HepG2 (cell line): Measurements from ENCODE around the gene ATXN7L2. TPM values are rescaled to one million over a fixed set of nuclear protein-coding genes. Genes with fewer than 3 reads are reported as not detected.

ENCODE experiments used
- ATAC-seq: fragments of 200-7000 bp; cut with Tn5 transposase; 3 replicates; pipeline ENCODE4 v1.9.1; 2020; ENCODE audit warnings: mild to moderate bottlenecking, moderate library complexity
- BruUV-seq: library from RNA; stranded (reverse); fragments of 400-500 nt; replicated peaks from 2 replicates; lab custom pipeline; 2021; lab: Mats Ljungman, UMichigan
- CTCF ChIA-PET: fragments of 300-600 bp; formaldehyde crosslinking; extraction: SDS; loops from one replicate; lab custom pipeline; 2021; ENCODE audit warnings: low total read pairs, inconsistent platforms, low intra/inter-chr PET ratio; lab: Yijun Ruan, JAX
- POLR2A ChIA-PET: fragments of 350-600 bp; sonication (Branson Sonifier 250); formaldehyde crosslinking; loops from one replicate; lab custom pipeline; 2020; ENCODE audit warnings: antibody characterized with exemption, inconsistent platforms; lab: Yijun Ruan, JAX
- DNase-seq: peaks from one replicate; pipeline ENCODE4 v3.0.0-alpha.2; 2015; ENCODE audit warnings: low spot score
- FAIRE-seq: peaks from 3 replicates; lab custom pipeline; 2011; peaks lifted over from hg19 to GRCh38; lab: Jason Lieb, UNC
- H2AFZ ChIP-seq: one replicate; pipeline ENCODE4 v1.6.1; 2011; ENCODE audit warnings: low read length, inconsistent platforms
- H3K27ac ChIP-seq: fragments of 300-600 bp; 3 replicates; pipeline ENCODE4 v1.8.0; 2011; ENCODE audit warnings: mixed run types, mild to moderate bottlenecking, mixed read lengths, low read length, inconsistent platforms; ENCODE audit not compliant: insufficient read depth; ENCODE audit errors: extremely low read length
- H3K27me3 ChIP-seq, 2 experiments: fragments of 200-600 bp in 1 of 2; 2 replicates in 1 of 2; 3 replicates in 1 of 2; pipeline versions ENCODE4 v1.6.0 to v1.8.0; 2011; ENCODE audit warnings: low read length in 2 of 2, mild to moderate bottlenecking in 2 of 2, moderate library complexity in 2 of 2, inconsistent platforms in 1 of 2; ENCODE audit not compliant: insufficient read depth in 2 of 2, control insufficient read depth in 1 of 2
- H3K36me3 ChIP-seq, 2 experiments: fragments of 200-600 bp in 1 of 2; replicated peaks in 1 of 2; 2 replicates in 1 of 2; 3 replicates in 1 of 2; pipeline versions ENCODE4 v1.5.1 to v1.8.0; 2011; ENCODE audit warnings: low read length in 2 of 2, inconsistent platforms in 1 of 2; ENCODE audit not compliant: insufficient read depth in 2 of 2, control insufficient read depth in 1 of 2
- H3K4me1 ChIP-seq: 2 replicates; pipeline ENCODE4 v1.5.1; 2012; ENCODE audit warnings: low read length, inconsistent platforms; ENCODE audit not compliant: insufficient read depth
- H3K4me2 ChIP-seq: 2 replicates; pipeline ENCODE4 v1.6.0; 2011; ENCODE audit warnings: low read depth, low read length, inconsistent platforms
- H3K4me3 ChIP-seq, 3 experiments: fragments of 200-600 bp in 1 of 3; sonication (generic), shearing (Covaris generic) in 1 of 3; replicated peaks in 1 of 3; 2 replicates each; pipeline ENCODE4 v1.5.1; 2011 to 2016; ENCODE audit warnings: low read length in 3 of 3, inconsistent platforms in 2 of 3, low read depth in 2 of 3, mild to moderate bottlenecking in 2 of 3, control low read depth in 1 of 3, mixed read lengths in 1 of 3; ENCODE audit not compliant: insufficient read depth in 1 of 3
- H3K79me2 ChIP-seq: one replicate; pipeline ENCODE4 v1.6.1; 2011; ENCODE audit warnings: low read length, inconsistent platforms; ENCODE audit not compliant: insufficient read depth
- H3K9ac ChIP-seq: 2 replicates; pipeline ENCODE4 v1.6.0; 2011; ENCODE audit warnings: mild to moderate bottlenecking, low read depth, low read length, inconsistent platforms; ENCODE audit not compliant: insufficient read depth
- H3K9me3 ChIP-seq: 2 replicates; pipeline ENCODE4 v1.5.1; 2012; ENCODE audit warnings: mild to moderate bottlenecking, low read length
- H4K20me1 ChIP-seq: 2 replicates; pipeline ENCODE4 v1.6.0; 2011; ENCODE audit warnings: inconsistent platforms, mild to moderate bottlenecking, low read length, moderate library complexity; ENCODE audit not compliant: insufficient read depth
- ATF2 ChIP-seq: sonication (generic); formaldehyde crosslinking; IDR thresholded peaks from 2 replicates; pipeline ENCODE4 v1.4.0; 2020; ENCODE audit warnings: missing genetic modification reagents
- BRD4 ChIP-seq: sonication (generic); formaldehyde crosslinking; IDR thresholded peaks from 2 replicates; pipeline ENCODE4 v1.4.0; 2020; ENCODE audit warnings: missing genetic modification reagents
- CTCF ChIP-seq: sonication (generic); formaldehyde crosslinking; IDR thresholded peaks from 2 replicates; pipeline ENCODE4 v1.5.0; 2020; ENCODE audit warnings: mild to moderate bottlenecking, missing genetic modification reagents, moderate library complexity
- FLYWCH1 ChIP-seq: sonication (generic); formaldehyde crosslinking; IDR thresholded peaks from 2 replicates; pipeline ENCODE4 v1.8.1; 2023; ENCODE audit warnings: mild to moderate bottlenecking, missing genetic modification reagents
- FOXK1 ChIP-seq: sonication (generic); formaldehyde crosslinking; IDR thresholded peaks from 2 replicates; pipeline ENCODE4 v1.4.0; 2020; ENCODE audit warnings: low read depth, missing genetic modification reagents, borderline replicate concordance
- HMG20B ChIP-seq: conservative IDR thresholded peaks from 2 replicates; pipeline ENCODE4 v1.6.1; 2016; ENCODE audit warnings: missing genetic modification reagents, missing compliant biosample characterization
- HOXD1 ChIP-seq: sonication (generic); formaldehyde crosslinking; IDR thresholded peaks from 2 replicates; pipeline ENCODE4 v1.5.0; 2020; ENCODE audit warnings: missing genetic modification reagents
- MEIS1 ChIP-seq: sonication (generic); formaldehyde crosslinking; IDR thresholded peaks from 2 replicates; pipeline ENCODE4 v1.9.0; 2021; ENCODE audit warnings: mild to moderate bottlenecking, missing genetic modification reagents, moderate library complexity, borderline replicate concordance
- PITX1 ChIP-seq: sonication (generic); formaldehyde crosslinking; IDR thresholded peaks from 2 replicates; pipeline ENCODE4 v1.5.1; 2020; ENCODE audit warnings: mild to moderate bottlenecking, missing genetic modification reagents
- PPARG ChIP-seq: conservative IDR thresholded peaks from 2 replicates; pipeline ENCODE4 v1.6.1; 2016; ENCODE audit warnings: missing biosample characterization, missing genetic modification reagents
- RFXANK ChIP-seq: IDR thresholded peaks from 2 replicates; pipeline ENCODE4 v1.6.1; 2016
- SKIL ChIP-seq: sonication (generic); formaldehyde crosslinking; IDR thresholded peaks from 2 replicates; pipeline ENCODE4 v1.8.0; 2022; ENCODE audit warnings: missing genetic modification reagents, mild to moderate bottlenecking, moderate library complexity, borderline replicate concordance
- WIZ ChIP-seq: sonication (generic); formaldehyde crosslinking; IDR thresholded peaks from 2 replicates; pipeline ENCODE4 v1.5.1; 2020; ENCODE audit warnings: mild to moderate bottlenecking, missing genetic modification reagents
- ZNF724P ChIP-seq: sonication (generic); formaldehyde crosslinking; IDR thresholded peaks from 2 replicates; pipeline ENCODE4 v1.8.0; 2022; ENCODE audit warnings: missing genetic modification reagents, borderline replicate concordance
- ZSCAN30 ChIP-seq: sonication (generic); formaldehyde crosslinking; IDR thresholded peaks from 2 replicates; pipeline ENCODE4 v1.5.0; 2020; ENCODE audit warnings: mild to moderate bottlenecking, missing genetic modification reagents
- WGBS: methylation state at CpG from one replicate; pipeline ENCODE4 v1.1.6; 2017; ENCODE audit warnings: low lambda C conversion rate; 5-methylcytosine and 5-hydroxymethylcytosine counted together
- in situ Hi-C: cut with HindIII; loops from 2 replicates; pipeline ENCODE4 v1.10.0; 2017; ENCODE audit warnings: low pct_unique_long_range_greater_than_20kb; ENCODE audit not compliant: extremely low pct_ligation_motif_present
- intact Hi-C: fragments of 100-400 bp; cut with micrococcal nuclease; formaldehyde crosslinking; loops from one replicate; pipeline ENCODE4 v1.10.0; 2022; ENCODE audit not compliant: unreplicated experiment
- polyA plus RNA-seq, 8 experiments: library from polyadenylated mRNA; depleted of rRNA in 3 of 8; stranded (reverse) in 7 of 8; unstranded in 1 of 8; fragments of >200 nt; fragmentation: Illumina TruSeq in 4 of 8; extraction: Trizol in 4 of 8; gene quantifications; 2 replicates each; pipeline versions ENCODE4 v1.2.1 to v1.2.3, GENCODE V29; 2011 to 2016; ENCODE audit warnings: low read depth in 4 of 8, missing spikeins in 1 of 8, mixed read lengths in 1 of 8; ENCODE audit not compliant: insufficient read depth in 1 of 8
- total RNA-seq, 5 experiments: library from RNA; depleted of rRNA; stranded (reverse); fragments of >200 nt; fragmentation: Illumina TruSeq; extraction: Trizol; gene quantifications; 2 replicates each; pipeline ENCODE4 v1.2.3, GENCODE V29; 2016; ENCODE audit warnings: low read depth in 1 of 5
- TF ChIP-seq, protein P1 (sequence below): sonication (generic); formaldehyde crosslinking; IDR thresholded peaks from 2 replicates; pipeline ENCODE4 v1.4.0; 2020; ENCODE audit warnings: mild to moderate bottlenecking, missing genetic modification reagents
- TF ChIP-seq, protein P2 (sequence below): sonication (generic); formaldehyde crosslinking; IDR thresholded peaks from 2 replicates; pipeline ENCODE4 v1.8.1; 2023; ENCODE audit warnings: mild to moderate bottlenecking, missing genetic modification reagents

The ATXN7L2 gene
- total and polyA plus RNA-seq, 2 of the 13 experiments (the other 11 are each of a cell fraction or from before 2014, with no cell fraction given): 2.7 to 2.8 TPM

DNA sequence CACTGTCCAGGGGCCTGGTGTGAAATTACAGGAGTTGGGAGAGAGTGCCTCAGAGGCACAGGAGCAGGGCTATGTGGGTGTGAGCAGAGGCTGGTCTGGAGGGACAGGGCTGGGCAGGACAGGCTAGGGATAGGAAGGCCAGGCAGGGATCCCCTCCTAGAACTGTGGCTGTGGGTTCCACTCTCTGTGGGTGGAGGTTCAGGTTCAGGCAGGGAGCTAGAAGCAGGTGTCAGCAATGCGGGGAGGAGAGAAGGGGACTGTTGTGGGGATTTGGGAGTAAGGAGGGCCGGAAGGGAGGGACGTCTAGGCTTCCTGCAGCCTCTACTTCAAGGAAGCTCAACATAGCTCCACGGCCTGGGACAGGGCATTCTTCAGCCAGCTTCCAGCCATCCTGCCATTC, 47.7 kb downstream of the ATXN7L2 start:
- H3K4me1 ChIP-seq: peaks cover 18% of the 10 kb centered on the region; the same call in 1 of the 2 replicates
- no peak for TF ChIP-seq RFXANK (CRISPR knock-in tag)
- no peak for TF ChIP-seq MEIS1 (CRISPR knock-in tag)
- no peak for TF ChIP-seq ZSCAN30 (CRISPR knock-in tag)
- no peak for TF ChIP-seq PPARG
- TF ChIP-seq, protein P1, sequence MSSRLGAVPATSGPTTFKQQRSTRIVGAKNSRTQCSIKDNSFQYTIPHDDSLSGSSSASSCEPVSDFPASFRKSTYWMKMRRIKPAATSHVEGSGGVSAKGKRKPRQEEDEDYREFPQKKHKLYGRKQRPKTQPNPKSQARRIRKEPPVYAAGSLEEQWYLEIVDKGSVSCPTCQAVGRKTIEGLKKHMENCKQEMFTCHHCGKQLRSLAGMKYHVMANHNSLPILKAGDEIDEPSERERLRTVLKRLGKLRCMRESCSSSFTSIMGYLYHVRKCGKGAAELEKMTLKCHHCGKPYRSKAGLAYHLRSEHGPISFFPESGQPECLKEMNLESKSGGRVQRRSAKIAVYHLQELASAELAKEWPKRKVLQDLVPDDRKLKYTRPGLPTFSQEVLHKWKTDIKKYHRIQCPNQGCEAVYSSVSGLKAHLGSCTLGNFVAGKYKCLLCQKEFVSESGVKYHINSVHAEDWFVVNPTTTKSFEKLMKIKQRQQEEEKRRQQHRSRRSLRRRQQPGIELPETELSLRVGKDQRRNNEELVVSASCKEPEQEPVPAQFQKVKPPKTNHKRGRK: no peak
- TF ChIP-seq, protein P2, sequence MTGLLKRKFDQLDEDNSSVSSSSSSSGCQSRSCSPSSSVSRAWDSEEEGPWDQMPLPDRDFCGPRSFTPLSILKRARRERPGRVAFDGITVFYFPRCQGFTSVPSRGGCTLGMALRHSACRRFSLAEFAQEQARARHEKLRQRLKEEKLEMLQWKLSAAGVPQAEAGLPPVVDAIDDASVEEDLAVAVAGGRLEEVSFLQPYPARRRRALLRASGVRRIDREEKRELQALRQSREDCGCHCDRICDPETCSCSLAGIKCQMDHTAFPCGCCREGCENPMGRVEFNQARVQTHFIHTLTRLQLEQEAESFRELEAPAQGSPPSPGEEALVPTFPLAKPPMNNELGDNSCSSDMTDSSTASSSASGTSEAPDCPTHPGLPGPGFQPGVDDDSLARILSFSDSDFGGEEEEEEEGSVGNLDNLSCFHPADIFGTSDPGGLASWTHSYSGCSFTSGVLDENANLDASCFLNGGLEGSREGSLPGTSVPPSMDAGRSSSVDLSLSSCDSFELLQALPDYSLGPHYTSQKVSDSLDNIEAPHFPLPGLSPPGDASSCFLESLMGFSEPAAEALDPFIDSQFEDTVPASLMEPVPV (CRISPR knock-in tag): no peak
- no peak for TF ChIP-seq HOXD1 (CRISPR knock-in tag)
- TF ChIP-seq WIZ (CRISPR knock-in tag): no peak
- no peak for TF ChIP-seq ATF2
- TF ChIP-seq FOXK1 (CRISPR knock-in tag): no peak
- TF ChIP-seq SKIL (CRISPR knock-in tag): no peak
- TF ChIP-seq FLYWCH1 (CRISPR knock-in tag): no peak
- TF ChIP-seq CTCF (CRISPR knock-in tag): no peak
- TF ChIP-seq ZNF724P (CRISPR knock-in tag): no peak
- TF ChIP-seq HMG20B (CRISPR knock-in tag): no peak
- no peak for TF ChIP-seq BRD4 (CRISPR knock-in tag)
- no peak for TF ChIP-seq PITX1
- ATAC-seq (peak; percentile 17; the same call in 2 of the 3 replicates), DNase-seq (no peak), FAIRE-seq (no peak)
- no peak overlapping the region for H3K4me2 ChIP-seq
- ChIA-PET CTCF (interaction anchor here (0.6 to 4.5 kb wide), 4 partner anchors 13 to 41 kb away, joined by 3 to 81 read pairs (median 38); partner anchors contain the start of gene CYB561D1), POLR2A (interaction anchor here (1.4 to 4.4 kb wide), 2 partner anchors 31 to 41 kb away, joined by 3 to 18 read pairs; no protein-coding TSS in a partner anchor)
- no peak overlapping the region for H3K9ac ChIP-seq
- 77% methylated on average over 3 of the region's 4 CpGs for WGBS
- H3K36me3 ChIP-seq: no peaks in the 10 kb centered on the region
- no peak overlapping the region for H3K4me3 ChIP-seq
- no peaks in the 10 kb centered on the region for H3K79me2 ChIP-seq
- intact Hi-C loops (no loop called here), in situ Hi-C loops (loop anchor here (5.0 to 10.0 kb wide), 2 partner anchors 39 to 267 kb away; partner anchors contain the start of gene CYB561D1)
- no peaks in the 10 kb centered on the region for H3K9me3 ChIP-seq
- peaks cover 9 to 52% of the 10 kb centered on the region in 2 experiments; a peak in 4 of 5 replicates for H3K27me3 ChIP-seq
- no peaks in the 10 kb centered on the region for H4K20me1 ChIP-seq
- no peak overlapping the region for H3K27ac ChIP-seq
- no TSS peak for BruUV-seq
- H2AFZ ChIP-seq: no peak overlapping the region
